ENCODE data around the gene LUC7L. TPM values are rescaled to one million over a fixed set of nuclear protein-coding genes. Genes with fewer than 3 reads are reported as not detected.
A peak's percentile ranks its signal among the peaks of the same experiment; 100 is the strongest.

The LUC7L gene, protein sequence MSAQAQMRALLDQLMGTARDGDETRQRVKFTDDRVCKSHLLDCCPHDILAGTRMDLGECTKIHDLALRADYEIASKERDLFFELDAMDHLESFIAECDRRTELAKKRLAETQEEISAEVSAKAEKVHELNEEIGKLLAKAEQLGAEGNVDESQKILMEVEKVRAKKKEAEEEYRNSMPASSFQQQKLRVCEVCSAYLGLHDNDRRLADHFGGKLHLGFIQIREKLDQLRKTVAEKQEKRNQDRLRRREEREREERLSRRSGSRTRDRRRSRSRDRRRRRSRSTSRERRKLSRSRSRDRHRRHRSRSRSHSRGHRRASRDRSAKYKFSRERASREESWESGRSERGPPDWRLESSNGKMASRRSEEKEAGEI
- polyA plus RNA-seq (ENCODE audit: low read depth in 6 of 6), result 10 to 100 TPM in 5 of 6 donors, 1 to 10 TPM in 1; 9.6 to 20.4 (median 12.8) TPM

DNA sequence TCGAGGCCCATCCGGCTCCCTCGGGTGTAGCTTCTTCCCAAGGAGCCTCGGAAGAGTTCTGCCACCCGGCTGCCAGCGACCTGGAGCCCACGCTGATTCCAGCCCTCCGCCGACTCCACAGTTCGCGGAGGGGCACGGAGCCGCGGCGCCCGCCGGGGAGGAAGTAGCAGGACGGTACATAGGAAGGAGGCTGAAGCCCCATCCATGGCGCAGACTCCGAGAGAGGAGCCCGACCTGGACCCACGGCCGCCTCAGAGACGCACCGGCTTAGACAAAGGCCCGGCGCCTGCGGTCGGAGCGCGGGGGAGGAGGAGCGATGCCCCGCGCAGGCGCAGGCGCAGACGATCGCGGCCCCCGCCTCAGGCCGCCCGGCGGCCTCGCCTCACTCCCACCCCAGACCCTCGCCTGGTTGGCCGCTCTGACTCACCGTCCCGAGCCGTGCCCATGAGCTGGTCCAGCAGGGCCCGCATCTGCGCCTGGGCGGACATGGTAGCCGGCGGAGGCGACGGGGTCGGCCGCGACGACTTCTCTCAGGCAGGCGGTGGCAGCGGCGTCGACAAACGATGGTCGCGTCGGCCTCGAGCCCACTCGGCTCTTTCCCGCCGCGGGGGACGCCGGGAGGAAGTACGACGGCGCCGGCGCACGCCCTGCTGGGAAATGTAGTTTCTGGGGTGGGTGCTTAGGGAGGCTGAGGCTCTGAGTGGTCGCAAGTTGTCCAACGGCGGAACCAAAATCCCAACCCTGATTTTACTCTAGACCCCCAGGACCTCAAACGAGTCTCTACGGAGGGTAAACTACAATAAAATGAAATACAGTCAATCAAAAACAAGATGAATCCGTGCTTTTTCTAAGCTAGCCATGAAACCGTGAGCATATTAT, at the start of gene LUC7L:
Gene LUC7L (minus strand): TSS at position 598 of the 879 bp plus-strand sequence. CDS start 110 bp downstream, at position 488.
- no peaks in the 10 kb centered on the region for H3K27me3 Mint-ChIP-seq
- no peaks in the 10 kb centered on the region for H3K36me3 Mint-ChIP-seq
- H3K27ac Mint-ChIP-seq, result peak within 1 kb of the TSS; percentile 92 to 98 (median 93)
- no peaks in the 10 kb centered on the region for H3K9me3 Mint-ChIP-seq
- ATAC-seq (ENCODE audit: low read depth in 2 of 2), result peak; percentile 89 to 90
- DNase-seq, result peak; percentile 89
- peaks cover 13 to 24% (median 22%) of the 10 kb centered on the region in 3 donors for H3K4me1 Mint-ChIP-seq
- H3K4me3 Mint-ChIP-seq, result peak within 1 kb of the TSS; percentile 80 to 95 (median 90)

DNA sequence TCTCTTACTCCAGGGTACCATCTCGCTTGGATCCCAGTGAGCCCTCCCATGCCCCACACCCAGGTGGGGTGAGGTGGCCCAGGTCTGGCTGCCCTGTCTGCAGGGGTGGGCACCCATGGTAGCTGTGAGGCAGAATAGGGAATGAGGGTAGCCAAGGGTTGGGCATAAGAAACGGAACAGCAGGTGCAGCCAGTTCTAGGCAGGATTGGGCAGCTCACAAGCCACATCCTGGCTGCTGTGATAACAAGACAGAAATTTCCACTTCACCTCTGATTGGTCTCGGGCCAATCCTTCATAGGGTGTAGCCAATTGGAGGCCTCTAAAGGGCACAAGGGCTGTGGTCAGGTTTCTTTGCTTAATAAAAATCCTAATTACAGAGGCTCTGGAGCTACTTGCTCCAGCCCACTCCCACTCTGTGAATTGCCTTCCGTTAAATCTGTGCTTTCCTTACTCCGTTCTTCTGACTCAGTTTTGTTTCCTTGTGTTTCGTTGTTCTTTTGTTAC, 49.7 kb upstream of the LUC7L start:
- H3K4me3 Mint-ChIP-seq, result peak overlapping the region in 3 of 8 donors; percentile 21 to 70 (median 42)

DNA sequence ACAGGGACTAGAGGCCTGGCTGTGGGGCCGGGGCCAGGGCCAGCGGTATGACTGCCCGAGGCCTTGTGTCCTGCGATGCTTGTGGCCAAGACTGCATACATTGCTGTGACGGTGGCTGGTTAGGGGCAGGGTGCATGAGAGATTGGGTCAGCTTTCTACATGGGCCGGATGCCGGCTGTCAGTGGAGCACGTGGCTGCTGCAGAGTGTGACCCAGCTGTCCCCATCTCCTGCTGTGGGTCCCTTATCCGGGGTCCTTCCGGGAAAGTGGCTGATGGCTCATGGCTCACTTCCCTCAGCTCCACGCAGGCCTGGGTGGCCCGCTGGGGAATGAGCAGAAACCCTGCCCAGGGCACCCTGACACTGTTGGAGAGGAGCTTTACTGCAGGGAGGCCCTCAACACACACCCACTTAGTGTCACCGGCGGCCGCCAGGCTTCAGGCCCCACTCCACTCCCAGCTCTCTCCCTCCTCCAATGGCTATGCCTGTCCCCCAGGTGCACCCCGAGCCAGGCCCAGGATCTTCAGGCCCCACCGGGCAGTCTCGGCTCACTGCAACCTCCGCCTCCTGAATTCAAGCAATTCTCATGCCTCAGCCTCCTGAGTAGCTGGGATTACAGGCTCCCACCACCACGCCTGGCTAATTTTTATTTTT, 47.3 kb upstream of the LUC7L start:
- Mint-ChIP-seq H3K4me1 (peaks cover 0 to 3% (median 0%) of the 10 kb centered on the region in 3 donors), H3K27me3 (peaks cover 16 to 51% (median 21%) of the 10 kb centered on the region in 3 donors), H3K36me3 (no peaks in the 10 kb centered on the region), H3K4me3 (peak overlapping the region in 7 of 8 donors; percentile 63 to 88 (median 66)), H3K9me3 (no peaks in the 10 kb centered on the region), H3K27ac (peak overlapping the region in 1 of 6 donors; percentile 33)
- ATAC-seq (ENCODE audit: low read depth in 2 of 2) (no peak), DNase-seq (no peak)

More for the DNA sequence above, 49.7 kb upstream of the LUC7L start:
- peaks cover 13 to 53% (median 22%) of the 10 kb centered on the region in 3 donors for H3K27me3 Mint-ChIP-seq
- H3K9me3 Mint-ChIP-seq, result no peaks in the 10 kb centered on the region
- peak overlapping the region in 1 of 6 donors; percentile 3 for H3K27ac Mint-ChIP-seq
- no peaks in the 10 kb centered on the region for H3K36me3 Mint-ChIP-seq
- DNase-seq, result no peak
- H3K4me1 Mint-ChIP-seq, result peaks cover 0 to 3% (median 0%) of the 10 kb centered on the region in 3 donors
- peak; percentile 45 to 50 for ATAC-seq (ENCODE audit: low read depth in 2 of 2)

DNA sequence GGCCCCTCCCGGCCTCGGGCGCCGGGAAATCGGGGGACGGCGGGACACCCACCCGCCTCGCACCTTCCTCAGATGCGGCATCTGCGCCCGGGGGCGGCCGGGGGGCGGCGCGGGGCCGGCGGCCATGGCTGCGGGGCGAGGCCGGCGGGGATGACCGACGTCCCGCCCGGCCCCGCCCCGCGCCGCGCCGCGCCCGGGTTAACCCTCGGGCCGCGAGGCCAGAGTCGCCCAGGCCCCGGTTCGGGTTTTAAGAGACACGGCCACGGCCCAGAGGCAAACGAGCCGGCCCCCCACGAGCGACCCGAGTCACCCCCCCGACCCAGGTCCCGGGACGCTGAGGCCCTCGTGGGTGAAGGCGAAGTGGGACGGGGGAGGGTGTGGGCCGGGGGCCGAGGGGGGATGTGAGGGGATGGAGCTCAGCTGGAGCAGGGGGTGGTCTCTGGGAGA, 46.6 kb upstream of the LUC7L start, which contains the start of gene RGS11:
Gene RGS11 (minus strand): TSS at position 159 of the 447 bp plus-strand sequence. CDS start 33 bp downstream, at position 126.
- Mint-ChIP-seq H3K27me3 (peaks cover 15 to 44% (median 16%) of the 10 kb centered on the region in 3 donors), H3K4me1 (peaks cover 0 to 3% (median 0%) of the 10 kb centered on the region in 3 donors), H3K27ac (peak within 1 kb of the TSS in 1 of 6 donors; percentile 33), H3K36me3 (no peaks in the 10 kb centered on the region), H3K4me3 (peak within 1 kb of the TSS in 7 of 8 donors; percentile 60 to 88 (median 66)), H3K9me3 (no peaks in the 10 kb centered on the region)
- DNase-seq, result no peak
- no peak for ATAC-seq (ENCODE audit: low read depth in 2 of 2)

DNA sequence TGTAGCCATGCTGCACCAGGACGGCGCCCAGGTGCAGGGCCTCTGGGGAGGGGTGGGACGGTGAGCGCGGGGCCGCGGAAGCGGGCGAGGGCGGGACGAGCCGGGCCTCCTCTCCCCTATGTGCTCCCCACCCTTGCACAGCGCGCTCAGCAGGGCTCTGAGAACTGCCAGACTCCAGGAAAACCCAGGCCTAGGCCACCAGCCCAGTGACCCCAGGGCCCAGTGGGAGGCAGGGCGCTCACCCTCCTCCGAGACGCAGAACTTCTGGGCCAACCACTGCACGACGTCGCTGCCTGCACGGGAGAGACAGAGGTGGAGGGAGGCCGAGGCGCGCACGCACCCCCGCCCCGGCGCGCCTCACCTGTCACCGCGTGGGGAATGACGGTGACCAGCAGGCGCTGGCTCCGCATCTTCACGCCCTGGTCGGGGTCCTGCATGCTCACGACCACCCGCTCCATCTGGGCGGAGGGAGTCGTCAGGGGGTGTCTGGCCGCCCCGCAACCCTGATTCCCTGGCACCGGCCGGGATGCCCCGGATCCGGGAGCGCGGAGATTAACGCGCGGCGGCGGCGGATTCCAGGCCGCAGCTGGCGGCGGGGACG, 45.9 kb upstream of the LUC7L start:
- Mint-ChIP-seq H3K27ac (no peak overlapping the region), H3K4me1 (peaks cover 0 to 3% (median 0%) of the 10 kb centered on the region in 3 donors), H3K36me3 (no peaks in the 10 kb centered on the region), H3K27me3 (peaks cover 15 to 44% (median 16%) of the 10 kb centered on the region in 3 donors), H3K9me3 (no peaks in the 10 kb centered on the region), H3K4me3 (peak overlapping the region in 5 of 8 donors; percentile 40 to 64 (median 47))
- DNase-seq (no peak), ATAC-seq (ENCODE audit: low read depth in 2 of 2) (peak; percentile 48 to 52)

DNA sequence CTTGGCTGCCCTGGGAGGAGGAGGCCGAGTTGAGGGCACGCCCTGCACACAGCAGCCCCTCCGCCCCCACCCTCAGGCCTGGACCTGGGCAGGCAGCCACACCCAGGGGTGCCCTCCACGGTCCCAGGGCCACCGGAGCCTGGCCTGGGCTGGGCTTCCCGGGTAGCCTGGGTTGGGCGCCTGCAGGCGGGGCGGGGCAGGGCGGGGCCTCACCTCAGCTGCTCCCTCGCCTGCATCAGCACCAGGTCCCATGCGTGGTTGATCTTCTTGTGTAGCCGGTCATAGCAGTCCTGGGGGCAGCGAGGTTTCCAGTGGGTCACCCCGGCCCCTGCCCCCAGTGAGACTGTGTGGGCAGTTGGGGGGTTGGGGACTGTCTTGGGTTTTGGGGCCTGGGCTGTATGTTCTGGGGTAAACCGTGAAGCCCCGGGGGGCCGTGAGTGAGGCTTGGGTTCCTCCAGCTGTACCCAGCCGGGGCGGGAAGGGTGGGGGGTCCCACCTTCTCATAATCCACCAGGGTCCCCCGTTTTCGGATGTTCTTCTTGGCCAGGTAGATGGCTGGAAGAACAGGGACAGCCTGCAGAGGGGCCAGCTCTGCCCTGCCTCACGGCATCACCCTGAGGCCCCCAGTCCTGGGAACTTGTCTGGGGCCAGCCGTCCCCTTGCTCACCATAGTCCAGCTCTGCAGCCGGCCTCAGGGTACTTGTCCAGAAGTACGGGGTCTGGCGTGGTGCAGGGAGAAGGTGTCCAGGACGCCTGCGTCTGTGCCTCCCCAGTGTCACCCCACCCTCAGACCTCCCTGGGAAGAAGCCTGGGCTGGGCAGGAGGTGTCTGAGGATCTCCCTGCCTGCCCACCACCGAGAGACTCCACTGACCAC, 44.5 kb upstream of the LUC7L start:
- H3K4me1 Mint-ChIP-seq, result peaks cover 0 to 3% (median 0%) of the 10 kb centered on the region in 3 donors
- DNase-seq, result no peak

DNA sequence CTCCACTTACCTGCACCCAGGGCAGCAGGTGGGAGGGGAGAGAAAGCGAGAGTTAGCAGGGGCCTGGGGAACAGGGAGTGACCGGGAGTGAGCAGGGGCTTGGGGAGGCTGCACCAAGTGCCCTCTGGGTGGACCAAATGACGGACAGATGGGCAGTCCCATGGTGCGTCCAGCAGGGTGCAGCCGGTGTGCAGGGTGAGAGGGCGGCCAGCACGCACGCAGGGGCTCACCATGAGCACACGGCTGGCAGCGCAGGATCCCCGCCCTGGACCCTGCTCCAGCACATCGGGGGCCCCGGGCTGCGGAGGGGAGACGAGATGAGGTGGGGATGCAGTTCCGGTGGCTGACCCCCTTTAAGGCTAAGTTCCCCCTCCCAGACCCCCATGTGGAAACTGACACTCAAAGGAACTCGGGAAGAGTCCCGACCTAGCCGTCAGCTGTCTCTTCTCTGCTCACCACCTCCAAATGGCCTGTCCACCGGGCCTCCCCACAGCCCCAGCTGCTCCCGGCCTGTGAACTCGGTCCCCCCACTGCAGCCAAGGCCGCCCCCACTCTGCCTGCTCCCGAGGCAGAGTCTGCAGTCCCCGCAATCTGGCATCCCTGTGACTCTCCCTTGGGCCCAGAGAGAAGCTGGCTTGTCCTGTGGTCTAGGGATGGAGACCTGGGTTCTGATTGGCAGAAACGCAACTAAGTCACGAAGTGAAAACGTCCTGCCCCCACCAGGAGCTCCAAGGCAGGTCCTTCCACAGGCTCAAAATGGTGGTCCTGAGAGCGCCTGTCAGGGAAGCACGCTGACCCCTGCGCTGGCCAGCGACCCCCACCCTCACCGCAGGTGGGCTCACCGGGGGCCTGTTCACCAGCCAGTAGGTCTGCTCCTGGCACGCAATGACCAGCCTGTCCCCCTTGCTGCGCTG, 43.6 kb upstream of the LUC7L start:
- Mint-ChIP-seq H3K4me1 (peaks cover 0 to 3% (median 0%) of the 10 kb centered on the region in 3 donors), H3K4me3 (no peak overlapping the region), H3K36me3 (no peaks in the 10 kb centered on the region), H3K27me3 (peaks cover 7 to 31% (median 12%) of the 10 kb centered on the region in 3 donors), H3K27ac (no peak overlapping the region), H3K9me3 (no peaks in the 10 kb centered on the region)
- no peak for ATAC-seq (ENCODE audit: low read depth in 2 of 2)
- DNase-seq, result no peak

More for the DNA sequence above, 44.5 kb upstream of the LUC7L start:
- ATAC-seq (ENCODE audit: low read depth in 2 of 2), result no peak
- Mint-ChIP-seq H3K4me3 (no peak overlapping the region), H3K9me3 (no peaks in the 10 kb centered on the region), H3K27me3 (peaks cover 8 to 37% (median 12%) of the 10 kb centered on the region in 3 donors), H3K36me3 (no peaks in the 10 kb centered on the region), H3K27ac (no peak overlapping the region)

DNA sequence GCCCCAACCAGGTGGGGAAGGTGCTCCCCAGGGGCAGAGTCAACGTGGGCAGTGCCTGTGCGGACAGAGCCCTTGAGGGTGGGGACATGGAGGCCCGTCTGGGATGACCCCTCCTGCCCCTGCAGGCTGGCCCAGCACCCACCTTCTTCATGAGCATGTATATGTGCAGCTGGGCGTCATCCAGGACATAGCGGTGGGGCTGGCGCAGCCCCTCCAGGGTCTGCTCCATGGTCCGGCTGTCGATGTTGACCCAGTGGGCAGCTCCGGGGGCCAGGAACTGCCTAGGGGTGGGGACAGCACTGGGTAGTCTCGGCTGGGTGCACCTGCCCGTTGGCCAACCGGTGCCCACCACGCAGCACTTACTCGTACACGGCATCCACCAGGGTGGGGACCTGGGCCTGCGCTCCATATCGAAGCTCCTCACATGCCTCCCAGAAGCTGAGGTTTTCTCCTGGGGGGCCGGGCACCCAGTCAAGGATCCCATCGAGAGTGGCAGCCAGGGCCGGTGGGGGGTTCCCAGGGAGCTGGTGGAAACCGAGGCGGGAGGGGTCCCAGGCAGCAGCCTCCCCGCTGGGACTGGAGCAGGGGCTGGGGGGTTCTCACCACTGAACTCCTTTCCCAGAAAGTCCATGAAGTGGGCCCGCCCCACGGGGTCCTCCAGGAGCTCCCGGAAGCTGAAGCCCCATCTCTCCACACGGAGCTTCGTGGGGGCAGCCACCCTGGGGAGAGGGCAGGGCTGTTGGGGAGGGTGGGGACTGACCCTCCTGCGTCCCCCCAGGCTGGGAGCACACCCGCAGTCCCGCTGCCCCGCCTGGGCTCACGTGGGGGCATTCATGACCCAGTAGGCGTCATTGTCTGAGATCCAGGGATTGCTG, 41.4 kb upstream of the LUC7L start:
- no peak overlapping the region for H3K4me3 Mint-ChIP-seq
- peaks cover 0 to 13% (median 3%) of the 10 kb centered on the region in 3 donors for H3K27me3 Mint-ChIP-seq
- H3K36me3 Mint-ChIP-seq, result no peaks in the 10 kb centered on the region
- peaks cover 0 to 9% (median 4%) of the 10 kb centered on the region in 3 donors for H3K4me1 Mint-ChIP-seq
- DNase-seq (no peak), ATAC-seq (ENCODE audit: low read depth in 2 of 2) (no peak)
- H3K27ac Mint-ChIP-seq, result no peak overlapping the region
- no peaks in the 10 kb centered on the region for H3K9me3 Mint-ChIP-seq

DNA sequence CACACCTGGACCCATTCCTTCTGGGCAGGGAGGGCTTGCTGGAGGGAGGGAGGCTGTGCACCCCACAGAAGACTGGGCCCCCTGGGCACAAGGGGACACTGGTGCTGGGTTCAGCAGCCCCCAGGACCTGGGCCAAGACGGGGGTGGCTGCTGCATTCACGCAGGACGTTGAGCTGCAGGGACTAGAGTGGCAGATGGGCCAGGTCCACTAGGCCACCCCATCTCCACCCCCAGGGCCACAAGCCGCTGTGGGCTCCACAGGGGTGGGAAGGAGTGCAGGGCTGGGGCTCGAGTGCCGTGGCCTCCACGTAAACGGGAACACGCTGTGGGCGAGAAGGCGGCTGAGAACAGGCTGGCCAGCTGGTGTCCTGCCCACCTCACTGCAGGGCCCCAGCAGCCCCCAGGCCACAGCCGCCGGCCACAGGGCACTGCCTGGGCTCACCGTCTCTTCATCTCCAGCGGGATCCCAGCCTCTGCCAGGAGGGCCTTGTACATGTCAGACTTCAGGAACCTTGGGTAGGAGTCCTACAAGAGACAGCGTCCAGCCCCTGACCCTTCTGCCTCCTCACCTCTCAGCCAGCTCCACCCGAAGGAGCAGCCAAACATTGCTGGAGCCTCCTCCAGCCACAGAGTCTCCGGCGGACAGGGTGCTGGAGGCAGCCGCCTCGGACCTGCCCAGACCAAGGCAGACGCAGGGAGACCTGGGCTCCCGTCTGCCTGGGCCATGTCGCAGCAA, 40.0 kb upstream of the LUC7L start:
- H3K27me3 Mint-ChIP-seq, result peaks cover 0 to 5% (median 3%) of the 10 kb centered on the region in 3 donors
- ATAC-seq (ENCODE audit: low read depth in 2 of 2), result no peak

More for the DNA sequence above, 40.0 kb upstream of the LUC7L start:
- no peak for DNase-seq
- no peaks in the 10 kb centered on the region for H3K9me3 Mint-ChIP-seq
- H3K36me3 Mint-ChIP-seq, result no peaks in the 10 kb centered on the region
- no peak overlapping the region for H3K4me3 Mint-ChIP-seq
- peaks cover 0 to 9% (median 4%) of the 10 kb centered on the region in 3 donors for H3K4me1 Mint-ChIP-seq
- H3K27ac Mint-ChIP-seq, result no peak overlapping the region
